SK-N-MC (cell line): Measurements from ENCODE around the gene FAM171A2.

ENCODE experiments used
- EZH2 ChIP-seq: fragments of 200-600 bp; sonication (generic); IDR thresholded peaks from one replicate; pipeline ENCODE4 v1.6.1; 2017; ENCODE audit warnings: antibody characterized with exemption
- FOXP2 ChIP-seq: optimal IDR thresholded peaks from 2 replicates; pipeline ENCODE3; 2011; ENCODE audit warnings: mild to moderate bottlenecking, moderate library complexity; ENCODE audit not compliant: insufficient read depth; ENCODE audit errors: extremely low read length, control extremely low read depth
- POLR2AphosphoS5 ChIP-seq: IDR thresholded peaks from 2 replicates; pipeline ENCODE4 v1.6.1; 2012; ENCODE audit warnings: mild to moderate bottlenecking, low read depth, low read length, borderline replicate concordance

GRCh38 chr17:44312396-44313104 lies 51.1 kb downstream of the FAM171A2 start:
- TF ChIP-seq EZH2 (no peak), POLR2AphosphoS5 (no peak), FOXP2 (no peak)
